Suprapubic skin (tissue), 3 donors: ENCODE data around the gene CEACAM1.

ENCODE experiments used
- CTCF ChIP-seq, 2 donors: fragments of 200-600 bp in 1 of 2; fragments of 450-650 bp in 1 of 2; sonication (generic) in 1 of 2; IDR thresholded peaks; one replicate each; pipeline ENCODE4 v1.5.1; 2016 to 2019; ENCODE audit warnings: antibody characterized with exemption in 2 of 2, mild to moderate bottlenecking in 1 of 2, moderate library complexity in 1 of 2
- POLR2A ChIP-seq, 2 donors: fragments of 450-650 bp; IDR thresholded peaks; one replicate each; pipeline ENCODE4 v1.6.1; 2017; ENCODE audit warnings: antibody characterized with exemption in 2 of 2, mild to moderate bottlenecking in 2 of 2, moderate library complexity in 2 of 2

GRCh38 chr19:42468273-42468796, 59.9 kb downstream of the CEACAM1 start:
- TF ChIP-seq CTCF (IDR thresholded peaks at IDR 0.05) = no peak
- no peak for TF ChIP-seq POLR2A (IDR thresholded peaks at IDR 0.05)
